GM23338 (cell line): ENCODE data around the gene TMTC2. TPM values are rescaled to one million over a fixed set of nuclear protein-coding genes. Genes with fewer than 3 reads are reported as not detected.

Source experiments
- ATAC-seq: fragments of 200-7000 bp; cut with Tn5 transposase; 3 replicates; pipeline ENCODE4 v1.9.1; 2020
- DNase-seq: peaks from one replicate; pipeline ENCODE4 v3.0.0-alpha.2; 2015; ENCODE audit warnings: low spot score
- H2AFZ ChIP-seq: fragments of 200-600 bp; sonication (generic); 2 replicates; pipeline ENCODE4 v1.8.0; 2016; ENCODE audit warnings: antibody characterized with exemption, mild to moderate bottlenecking, moderate library complexity
- H3F3A ChIP-seq: fragments of 200-600 bp; sonication (generic); replicated peaks from 2 replicates; pipeline ENCODE4 v1.8.0; 2017; ENCODE audit warnings: antibody characterized with exemption, mixed run types, low read depth
- H3K27ac ChIP-seq: fragments of 200-600 bp; sonication (generic); 2 replicates; pipeline ENCODE4 v1.6.1; 2016; ENCODE audit warnings: low read depth
- H3K27me3 ChIP-seq: fragments of 200-600 bp; sonication (generic); 2 replicates; pipeline ENCODE4 v1.8.0; 2016; ENCODE audit warnings: mild to moderate bottlenecking, mixed run types, moderate library complexity; ENCODE audit not compliant: insufficient read depth
- H3K36me3 ChIP-seq: fragments of 200-600 bp; sonication (generic); 2 replicates; pipeline ENCODE4 v1.8.0; 2016; ENCODE audit warnings: mild to moderate bottlenecking; ENCODE audit not compliant: insufficient read depth
- H3K4me1 ChIP-seq: fragments of 200-600 bp; sonication (generic); 2 replicates; pipeline ENCODE4 v1.8.0; 2016; ENCODE audit warnings: mild to moderate bottlenecking, moderate library complexity; ENCODE audit not compliant: insufficient read depth
- H3K4me2 ChIP-seq: fragments of 200-600 bp; sonication (generic); 2 replicates; pipeline ENCODE4 v1.7.1; 2017; ENCODE audit warnings: mixed run types
- H3K4me3 ChIP-seq: fragments of 200-600 bp; sonication (generic); 2 replicates; pipeline ENCODE4 v1.6.1; 2016; ENCODE audit warnings: mixed run types
- H3K79me2 ChIP-seq: fragments of 200-600 bp; sonication (generic); replicated peaks from 2 replicates; pipeline ENCODE4 v1.8.0; 2017; ENCODE audit warnings: mild to moderate bottlenecking; ENCODE audit not compliant: insufficient read depth
- H3K9me2 ChIP-seq: fragments of 200-600 bp; sonication (generic); 2 replicates; pipeline ENCODE4 v1.8.0; 2017; ENCODE audit not compliant: insufficient read depth
- H4K20me1 ChIP-seq: fragments of 200-600 bp; sonication (generic); replicated peaks from 2 replicates; pipeline ENCODE4 v1.8.0; 2017; ENCODE audit warnings: mild to moderate bottlenecking; ENCODE audit not compliant: insufficient read depth
- H3K27ac Mint-ChIP-seq: 2 replicates; pipeline ENCODE4 v1.8.0; 2020; ENCODE audit warnings: inconsistent platforms, mild to moderate bottlenecking, moderate library complexity, mixed read lengths
- H3K27me3 Mint-ChIP-seq: 3 replicates; pipeline ENCODE4 v1.8.0; 2022; ENCODE audit warnings: low read depth, mild to moderate bottlenecking, moderate library complexity, mixed read lengths, inconsistent platforms; ENCODE audit not compliant: insufficient read depth, poor library complexity
- H3K36me3 Mint-ChIP-seq: 3 replicates; pipeline ENCODE4 v1.8.0; 2021; ENCODE audit warnings: low read depth, mild to moderate bottlenecking, inconsistent platforms, moderate library complexity, mixed read lengths
- H3K4me1 Mint-ChIP-seq: 3 replicates; pipeline ENCODE4 v1.8.0; 2020; ENCODE audit warnings: mild to moderate bottlenecking, inconsistent platforms, mixed read lengths
- H3K4me3 Mint-ChIP-seq: 3 replicates; pipeline ENCODE4 v1.8.0; 2021; ENCODE audit warnings: moderate library complexity, mild to moderate bottlenecking, inconsistent platforms, mixed read lengths
- H3K9me3 Mint-ChIP-seq: 3 replicates; pipeline ENCODE4 v1.8.0; 2020; ENCODE audit warnings: moderate library complexity, mild to moderate bottlenecking, inconsistent platforms, mixed read lengths
- CREB1 ChIP-seq: fragments of 250-450 bp; sonication (Bioruptor Pico); IDR thresholded peaks from 2 replicates; pipeline ENCODE4 v1.5.0; 2020; ENCODE audit warnings: low read depth, mild to moderate bottlenecking, moderate library complexity
- CTCF ChIP-seq, 2 experiments: fragments of 200-600 bp in 1 of 2; sonication (generic) in 1 of 2; conservative IDR thresholded peaks; 2 replicates each; pipeline versions ENCODE4 v1.5.1 to v1.6.1; 2016 to 2017; ENCODE audit warnings: antibody characterized with exemption in 2 of 2, low read depth in 2 of 2, mild to moderate bottlenecking in 2 of 2, moderate library complexity in 1 of 2
- EZH2 ChIP-seq: fragments of 200-600 bp; sonication (generic); IDR thresholded peaks from one replicate; pipeline ENCODE4 v1.8.0; 2017; ENCODE audit warnings: antibody characterized with exemption, mild to moderate bottlenecking, low read depth; ENCODE audit not compliant: unreplicated experiment
- EZH2phosphoT487 ChIP-seq: fragments of 200-600 bp; sonication (generic); IDR thresholded peaks from one replicate; pipeline ENCODE4 v1.8.1; 2018; ENCODE audit warnings: antibody characterized with exemption; ENCODE audit not compliant: unreplicated experiment
- JUNB ChIP-seq: IDR thresholded peaks from one replicate; pipeline ENCODE4 v1.6.1; 2016; ENCODE audit warnings: antibody characterized with exemption; ENCODE audit not compliant: unreplicated experiment
- NANOG ChIP-seq: IDR thresholded peaks from 2 replicates; pipeline ENCODE4 v1.6.1; 2016; ENCODE audit warnings: antibody characterized with exemption, borderline replicate concordance
- POLR2AphosphoS5 ChIP-seq: IDR thresholded peaks from 2 replicates; pipeline ENCODE4 v1.6.1; 2016; ENCODE audit warnings: antibody characterized with exemption, low read depth
- REST ChIP-seq: IDR thresholded peaks from one replicate; pipeline ENCODE4 v1.6.1; 2018; ENCODE audit warnings: antibody characterized with exemption; ENCODE audit not compliant: unreplicated experiment
- STAT1 ChIP-seq: IDR thresholded peaks from one replicate; pipeline ENCODE4 v1.6.1; 2016; ENCODE audit warnings: antibody characterized with exemption; ENCODE audit not compliant: unreplicated experiment
- ZNF114 ChIP-seq: fragments of 250-450 bp; sonication (Bioruptor Pico); IDR thresholded peaks from 2 replicates; pipeline ENCODE4 v1.5.0; 2020; ENCODE audit warnings: mild to moderate bottlenecking, moderate library complexity
- ZNF331 ChIP-seq: fragments of 250-450 bp; sonication (Bioruptor Pico); IDR thresholded peaks from 2 replicates; pipeline ENCODE4 v1.5.0; 2020; ENCODE audit warnings: low read depth, mild to moderate bottlenecking, moderate library complexity
- polyA plus RNA-seq: library from polyadenylated mRNA; unstranded; fragments of >200 nt; fragmentation: Nextera tagmentation; extraction: Ambion mirVana; gene quantifications from 2 replicates; pipeline ENCODE4 v1.2.1, GENCODE V29; 2016
- total RNA-seq: library from RNA; depleted of rRNA; stranded (reverse); fragments of >200 nt; shearing (Covaris generic); gene quantifications from 2 replicates; pipeline ENCODE4 v1.2.3, GENCODE V29; 2014
- TF ChIP-seq, protein P1 (sequence below): fragments of 250-450 bp; sonication (Bioruptor Pico); IDR thresholded peaks from 2 replicates; pipeline ENCODE4 v1.5.0; 2020; ENCODE audit warnings: mild to moderate bottlenecking, moderate library complexity
- TF ChIP-seq, protein P2 (sequence below): IDR thresholded peaks from 2 replicates; pipeline ENCODE4 v1.6.1; 2016; ENCODE audit warnings: antibody characterized with exemption

The TMTC2 gene
- total and polyA plus RNA-seq, 2 experiments from 2014 or later = 0.57 to 6.5 TPM

DNA sequence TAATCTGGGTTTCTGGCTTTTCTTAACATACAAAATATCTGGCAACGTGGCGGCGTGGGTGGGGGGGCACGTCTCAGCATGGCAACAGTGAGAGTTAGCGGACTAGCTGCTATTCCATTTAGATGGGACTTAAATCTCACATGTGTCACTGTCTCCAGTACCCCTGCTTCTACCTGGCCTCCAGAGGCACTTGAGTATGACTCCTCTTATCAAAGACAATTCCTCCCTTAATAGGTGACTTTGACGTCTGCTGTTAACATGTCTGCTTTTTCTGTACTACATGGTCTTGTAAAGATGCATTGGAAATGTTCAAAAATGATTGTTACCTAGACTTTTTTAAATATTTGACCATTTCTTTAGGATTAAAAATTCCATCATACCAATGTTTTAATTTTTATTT is 456.2 kb downstream of the TMTC2 start:
- Mint-ChIP-seq H3K27ac (no peak overlapping the region), H3K9me3 (peaks cover 31% of the 10 kb centered on the region), H3K4me1 (no peaks in the 10 kb centered on the region), H3K4me3 (no peak overlapping the region), H3K36me3 (peaks cover 22% of the 10 kb centered on the region), H3K27me3 (no peaks in the 10 kb centered on the region)
- Histone ChIP-seq H3K4me3 (no peak overlapping the region), H3K4me2 (no peak overlapping the region), H3F3A (no peaks in the 10 kb centered on the region), H2AFZ (no peak overlapping the region), H3K27me3 (no peaks in the 10 kb centered on the region), H3K4me1 (no peaks in the 10 kb centered on the region), H4K20me1 (no peaks in the 10 kb centered on the region; the same call in 1 of the 2 replicates), H3K27ac (no peak overlapping the region), H3K9me2 (no peaks in the 10 kb centered on the region), H3K36me3 (peaks cover 8% of the 10 kb centered on the region; the same call in 1 of the 2 replicates), H3K79me2 (no peaks in the 10 kb centered on the region)
- TF ChIP-seq, protein P1, sequence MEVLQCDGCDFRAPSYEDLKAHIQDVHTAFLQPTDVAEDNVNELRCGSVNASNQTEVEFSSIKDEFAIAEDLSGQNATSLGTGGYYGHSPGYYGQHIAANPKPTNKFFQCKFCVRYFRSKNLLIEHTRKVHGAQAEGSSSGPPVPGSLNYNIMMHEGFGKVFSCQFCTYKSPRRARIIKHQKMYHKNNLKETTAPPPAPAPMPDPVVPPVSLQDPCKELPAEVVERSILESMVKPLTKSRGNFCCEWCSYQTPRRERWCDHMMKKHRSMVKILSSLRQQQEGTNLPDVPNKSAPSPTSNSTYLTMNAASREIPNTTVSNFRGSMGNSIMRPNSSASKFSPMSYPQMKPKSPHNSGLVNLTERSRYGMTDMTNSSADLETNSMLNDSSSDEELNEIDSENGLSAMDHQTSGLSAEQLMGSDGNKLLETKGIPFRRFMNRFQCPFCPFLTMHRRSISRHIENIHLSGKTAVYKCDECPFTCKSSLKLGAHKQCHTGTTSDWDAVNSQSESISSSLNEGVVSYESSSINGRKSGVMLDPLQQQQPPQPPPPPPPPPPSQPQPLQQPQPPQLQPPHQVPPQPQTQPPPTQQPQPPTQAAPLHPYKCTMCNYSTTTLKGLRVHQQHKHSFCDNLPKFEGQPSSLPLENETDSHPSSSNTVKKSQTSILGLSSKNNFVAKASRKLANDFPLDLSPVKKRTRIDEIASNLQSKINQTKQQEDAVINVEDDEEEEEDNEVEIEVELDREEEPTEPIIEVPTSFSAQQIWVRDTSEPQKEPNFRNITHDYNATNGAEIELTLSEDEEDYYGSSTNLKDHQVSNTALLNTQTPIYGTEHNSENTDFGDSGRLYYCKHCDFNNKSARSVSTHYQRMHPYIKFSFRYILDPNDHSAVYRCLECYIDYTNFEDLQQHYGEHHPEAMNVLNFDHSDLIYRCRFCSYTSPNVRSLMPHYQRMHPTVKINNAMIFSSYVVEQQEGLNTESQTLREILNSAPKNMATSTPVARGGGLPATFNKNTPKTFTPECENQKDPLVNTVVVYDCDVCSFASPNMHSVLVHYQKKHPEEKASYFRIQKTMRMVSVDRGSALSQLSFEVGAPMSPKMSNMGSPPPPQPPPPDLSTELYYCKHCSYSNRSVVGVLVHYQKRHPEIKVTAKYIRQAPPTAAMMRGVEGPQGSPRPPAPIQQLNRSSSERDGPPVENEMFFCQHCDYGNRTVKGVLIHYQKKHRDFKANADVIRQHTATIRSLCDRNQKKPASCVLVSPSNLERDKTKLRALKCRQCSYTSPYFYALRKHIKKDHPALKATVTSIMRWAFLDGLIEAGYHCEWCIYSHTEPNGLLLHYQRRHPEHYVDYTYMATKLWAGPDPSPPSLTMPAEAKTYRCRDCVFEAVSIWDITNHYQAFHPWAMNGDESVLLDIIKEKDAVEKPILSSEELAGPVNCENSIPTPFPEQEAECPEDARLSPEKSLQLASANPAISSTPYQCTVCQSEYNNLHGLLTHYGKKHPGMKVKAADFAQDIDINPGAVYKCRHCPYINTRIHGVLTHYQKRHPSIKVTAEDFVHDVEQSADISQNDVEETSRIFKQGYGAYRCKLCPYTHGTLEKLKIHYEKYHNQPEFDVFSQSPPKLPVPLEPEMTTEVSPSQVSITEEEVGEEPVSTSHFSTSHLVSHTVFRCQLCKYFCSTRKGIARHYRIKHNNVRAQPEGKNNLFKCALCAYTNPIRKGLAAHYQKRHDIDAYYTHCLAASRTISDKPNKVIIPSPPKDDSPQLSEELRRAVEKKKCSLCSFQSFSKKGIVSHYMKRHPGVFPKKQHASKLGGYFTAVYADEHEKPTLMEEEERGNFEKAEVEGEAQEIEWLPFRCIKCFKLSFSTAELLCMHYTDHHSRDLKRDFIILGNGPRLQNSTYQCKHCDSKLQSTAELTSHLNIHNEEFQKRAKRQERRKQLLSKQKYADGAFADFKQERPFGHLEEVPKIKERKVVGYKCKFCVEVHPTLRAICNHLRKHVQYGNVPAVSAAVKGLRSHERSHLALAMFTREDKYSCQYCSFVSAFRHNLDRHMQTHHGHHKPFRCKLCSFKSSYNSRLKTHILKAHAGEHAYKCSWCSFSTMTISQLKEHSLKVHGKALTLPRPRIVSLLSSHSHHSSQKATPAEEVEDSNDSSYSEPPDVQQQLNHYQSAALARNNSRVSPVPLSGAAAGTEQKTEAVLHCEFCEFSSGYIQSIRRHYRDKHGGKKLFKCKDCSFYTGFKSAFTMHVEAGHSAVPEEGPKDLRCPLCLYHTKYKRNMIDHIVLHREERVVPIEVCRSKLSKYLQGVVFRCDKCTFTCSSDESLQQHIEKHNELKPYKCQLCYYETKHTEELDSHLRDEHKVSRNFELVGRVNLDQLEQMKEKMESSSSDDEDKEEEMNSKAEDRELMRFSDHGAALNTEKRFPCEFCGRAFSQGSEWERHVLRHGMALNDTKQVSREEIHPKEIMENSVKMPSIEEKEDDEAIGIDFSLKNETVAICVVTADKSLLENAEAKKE (CRISPR knock-in tag) = no peak
- no peak for TF ChIP-seq ZNF331
- no peak for TF ChIP-seq EZH2phosphoT487
- no peak for TF ChIP-seq JUNB
- TF ChIP-seq EZH2 = no peak
- no peak for TF ChIP-seq ZNF114 (CRISPR knock-in tag)
- TF ChIP-seq, protein P2, sequence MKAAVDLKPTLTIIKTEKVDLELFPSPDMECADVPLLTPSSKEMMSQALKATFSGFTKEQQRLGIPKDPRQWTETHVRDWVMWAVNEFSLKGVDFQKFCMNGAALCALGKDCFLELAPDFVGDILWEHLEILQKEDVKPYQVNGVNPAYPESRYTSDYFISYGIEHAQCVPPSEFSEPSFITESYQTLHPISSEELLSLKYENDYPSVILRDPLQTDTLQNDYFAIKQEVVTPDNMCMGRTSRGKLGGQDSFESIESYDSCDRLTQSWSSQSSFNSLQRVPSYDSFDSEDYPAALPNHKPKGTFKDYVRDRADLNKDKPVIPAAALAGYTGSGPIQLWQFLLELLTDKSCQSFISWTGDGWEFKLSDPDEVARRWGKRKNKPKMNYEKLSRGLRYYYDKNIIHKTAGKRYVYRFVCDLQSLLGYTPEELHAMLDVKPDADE = no peak
- no peak for TF ChIP-seq POLR2AphosphoS5
- no peak for TF ChIP-seq CREB1
- TF ChIP-seq REST = no peak
- TF ChIP-seq NANOG = no peak
- TF ChIP-seq STAT1 = no peak
- TF ChIP-seq CTCF (conservative IDR thresholded peaks at IDR 0.05; ENCODE audit: low read depth in 2 of 2) = no peak
- ATAC-seq (no peak), DNase-seq (no peak)
